ENCODE measurements around the gene TBC1D23. TPM values are rescaled to one million over a fixed set of nuclear protein-coding genes. Genes with fewer than 3 reads are reported as not detected.

Gene TBC1D23
- total RNA-seq, 1 experiment from 2014 or later: 33.0 TPM

DNA sequence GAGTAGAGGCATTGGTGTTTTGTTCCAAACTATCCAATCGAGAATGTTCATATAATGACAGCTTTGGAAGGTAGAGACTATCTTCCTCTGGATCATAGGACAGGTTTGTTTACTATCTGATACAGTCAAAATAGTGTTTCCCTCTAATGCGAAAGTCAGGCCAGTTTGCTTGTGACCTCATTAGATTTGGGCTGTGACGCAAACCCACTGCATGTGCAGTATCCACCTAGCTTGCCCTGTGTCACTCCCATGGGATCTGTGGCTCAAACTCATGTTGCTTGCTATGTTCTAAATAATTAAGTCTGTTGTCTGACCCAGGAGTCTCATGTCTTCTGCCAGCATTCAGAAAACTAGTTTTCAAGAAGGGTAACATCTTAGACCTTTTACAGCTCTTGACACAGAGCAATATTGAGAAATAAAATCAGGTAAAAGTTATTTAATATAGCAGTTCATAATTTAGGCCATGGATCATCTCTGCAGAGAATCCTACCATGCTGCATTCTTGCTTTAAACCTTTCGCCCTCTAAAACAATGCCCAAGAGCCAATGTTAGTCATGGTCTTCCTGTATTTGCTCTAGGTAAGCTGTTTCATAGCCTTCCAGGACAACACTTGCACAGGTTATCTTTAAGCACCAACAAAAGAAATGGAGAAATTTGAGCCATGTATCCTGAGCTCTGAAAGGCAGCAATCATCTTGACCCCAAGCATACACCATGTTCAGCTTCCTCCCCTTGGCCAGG lies 100.1 kb downstream of the TBC1D23 start:
- in situ Hi-C loops (cut with HindIII; ENCODE audit: low pct_unique_long_range_greater_than_20kb, low sequenced_read_pairs): no loop called here

DNA sequence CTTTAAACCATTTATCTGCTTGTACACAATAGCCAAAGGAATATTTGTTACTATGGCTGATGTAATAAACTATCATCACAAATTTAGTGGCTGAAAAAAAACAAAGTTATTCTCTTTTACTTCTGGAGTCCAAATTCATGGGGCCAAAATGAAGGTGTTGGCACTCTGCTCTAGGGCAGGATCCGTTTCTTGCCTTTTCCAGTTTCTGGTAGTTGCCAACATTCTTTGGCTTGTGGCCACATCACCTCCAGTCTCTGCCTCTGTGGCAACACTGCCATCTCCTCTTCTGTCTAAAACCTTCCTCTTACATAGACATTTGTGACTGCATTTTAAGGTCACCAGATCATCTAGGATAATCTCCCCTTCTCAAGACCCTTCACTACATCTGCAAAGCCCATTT lies 101.1 kb downstream of the TBC1D23 start:
- in situ Hi-C loops (cut with HindIII; ENCODE audit: low pct_unique_long_range_greater_than_20kb, low sequenced_read_pairs): no loop called here

More for the DNA sequence above, 100.1 kb downstream of the TBC1D23 start:
- DNase-seq (ENCODE audit: low read depth, low spot score): no peak

DNA sequence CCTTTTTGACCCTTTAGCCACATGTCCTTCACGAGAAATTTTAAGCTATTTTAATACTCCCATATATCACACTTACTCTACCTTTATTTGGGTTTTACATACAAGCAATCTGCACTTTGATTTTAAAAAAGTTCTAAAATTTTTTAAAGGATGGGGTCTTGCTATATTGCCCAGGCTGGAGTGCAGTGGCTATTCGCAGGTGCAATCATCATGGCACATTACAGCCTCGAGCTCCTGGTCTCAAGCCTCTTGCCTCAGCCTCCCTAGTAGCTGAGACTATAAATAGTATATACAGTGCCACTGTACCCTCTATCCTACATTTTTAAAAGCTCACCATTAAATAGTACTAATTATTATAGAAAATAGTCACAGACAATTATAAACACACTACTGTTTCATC lies 103.6 kb downstream of the TBC1D23 start:
- no peak for DNase-seq (ENCODE audit: low read depth, low spot score)
- in situ Hi-C loops (cut with HindIII; ENCODE audit: low pct_unique_long_range_greater_than_20kb, low sequenced_read_pairs): no loop called here

More for the DNA sequence above, 101.1 kb downstream of the TBC1D23 start:
- no peak for DNase-seq (ENCODE audit: low read depth, low spot score)

- DNase-seq (ENCODE audit: low read depth, low spot score): no peak
These were observed 105.6 kb downstream of the TBC1D23 start for GRCh38 chr3:100366424-100366823.

DNA sequence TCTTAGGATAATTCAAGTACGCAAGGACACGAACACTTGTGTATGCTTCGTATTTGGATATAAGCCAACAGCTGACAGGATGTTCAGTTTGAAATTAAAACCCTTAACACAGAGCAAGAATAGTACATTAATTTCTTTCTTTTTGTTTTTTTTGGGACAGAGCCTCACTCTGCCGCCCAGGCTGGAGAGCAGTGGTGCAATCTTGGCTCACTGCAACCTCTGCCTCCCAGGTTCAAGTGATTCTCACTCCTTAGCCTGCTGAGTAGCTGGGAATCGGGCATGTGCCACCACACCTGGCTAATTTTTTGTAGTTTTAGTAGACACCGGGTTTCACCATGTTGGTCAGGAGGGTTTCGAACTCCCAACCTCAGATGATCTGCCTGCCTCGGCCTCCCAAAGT lies 107.6 kb downstream of the TBC1D23 start:
- in situ Hi-C loops (cut with HindIII; ENCODE audit: low pct_unique_long_range_greater_than_20kb, low sequenced_read_pairs): no loop called here

More at GRCh38 chr3:100366424-100366823, 105.6 kb downstream of the TBC1D23 start:
- in situ Hi-C loops (cut with HindIII; ENCODE audit: low pct_unique_long_range_greater_than_20kb, low sequenced_read_pairs): no loop called here

DNA sequence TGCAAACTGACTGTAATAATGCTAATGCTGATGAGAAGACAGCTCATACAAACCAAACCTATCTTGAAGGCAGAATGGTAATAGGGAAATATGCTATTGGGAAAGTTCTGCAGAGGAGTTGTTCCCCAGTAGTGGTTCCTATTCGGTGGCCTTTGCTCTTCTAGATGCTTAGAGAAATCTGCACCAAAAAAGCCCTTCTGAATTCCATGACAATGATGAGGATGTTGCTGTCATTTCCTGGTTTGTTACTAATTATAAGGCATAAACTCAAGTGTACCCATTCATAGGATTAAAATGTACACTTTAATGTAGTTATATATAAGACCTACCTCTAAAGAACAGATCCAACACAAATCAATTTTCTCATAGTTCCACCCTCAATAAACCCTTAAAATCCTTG lies 110.0 kb downstream of the TBC1D23 start:
- no peak for DNase-seq (ENCODE audit: low read depth, low spot score)
- in situ Hi-C loops (cut with HindIII; ENCODE audit: low pct_unique_long_range_greater_than_20kb, low sequenced_read_pairs): no loop called here

More for the DNA sequence above, 107.6 kb downstream of the TBC1D23 start:
- no peak for DNase-seq (ENCODE audit: low read depth, low spot score)

DNA sequence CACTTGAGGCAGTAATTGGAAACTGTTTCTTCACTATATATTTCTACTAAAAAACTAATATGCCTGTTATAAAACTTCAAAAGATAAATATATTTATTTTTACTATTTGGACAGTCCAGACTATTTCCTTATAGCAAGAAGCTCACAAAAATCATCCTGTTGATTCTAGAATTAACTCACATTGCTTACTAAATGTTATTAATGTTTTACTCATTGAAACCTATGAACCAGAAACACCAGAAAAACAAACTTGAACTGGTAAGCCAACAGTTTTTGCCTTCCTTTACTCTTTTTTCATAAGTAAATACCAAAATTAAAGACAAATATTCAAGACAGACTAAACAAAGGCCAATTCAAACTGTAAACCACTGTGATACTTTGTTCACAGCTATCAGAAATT lies 113.7 kb downstream of the TBC1D23 start:
- no peak for DNase-seq (ENCODE audit: low read depth, low spot score)
- in situ Hi-C loops (cut with HindIII; ENCODE audit: low pct_unique_long_range_greater_than_20kb, low sequenced_read_pairs): no loop called here

Other genes starting within 250 kb of the TBC1D23 start
- gene FILIP1L, start 146.5 kb upstream of the TBC1D23 start, total RNA-seq (2014; rRNA removed; shearing (Covaris generic)): not detected in 2 replicates
- 109 and 115 TPM in 2 replicates for gene NIT2, start 73.8 kb downstream of the TBC1D23 start, total RNA-seq (2014; rRNA removed; shearing (Covaris generic))
- 82.8 and 86.7 TPM in 2 replicates for gene TOMM70, start 140.1 kb downstream of the TBC1D23 start, total RNA-seq (2014; rRNA removed; shearing (Covaris generic))
- 3.1 and 3.2 TPM in 2 replicates for gene LNP1, start 140.5 kb downstream of the TBC1D23 start, total RNA-seq (2014; rRNA removed; shearing (Covaris generic))
- gene TMEM45A, start 231.6 kb downstream of the TBC1D23 start, total RNA-seq (2014; rRNA removed; shearing (Covaris generic)): 21.1 and 21.4 TPM in 2 replicates